Stimulated activated naive CD4-positive, alpha-beta T cell treated with Interleukin-2 at 50 U/mL for 16 hours (primary cell): Measurements from ENCODE around the gene CLPSL1.
A peak's percentile ranks its signal among the peaks of the same experiment; 100 is the strongest.
"Not testable (repeated sequence)": the region's sequence is repeated elsewhere in the genome, so short reads cannot be mapped to it uniquely, and the experiment has no call there.

Experiments
- DNase-seq: peaks from one replicate; lab custom pipeline; 2025; lab: John Stamatoyannopoulos, UW

CLPSL1 gene, protein sequence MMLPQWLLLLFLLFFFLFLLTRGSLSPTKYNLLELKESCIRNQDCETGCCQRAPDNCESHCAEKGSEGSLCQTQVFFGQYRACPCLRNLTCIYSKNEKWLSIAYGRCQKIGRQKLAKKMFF

GRCh38 chr6:35780719-35781118 is at the start of gene CLPSL1:
Gene CLPSL1 (plus strand): TSS chr6:35781019. CDS start chr6:35781111, 92 bp downstream.
- no peak for DNase-seq

GRCh38 chr6:35731414-35731735 is 49.4 kb upstream of the CLPSL1 start:
- peak; percentile 86 for DNase-seq

GRCh38 chr6:35731736-35732532 is 48.9 kb upstream of the CLPSL1 start:
- DNase-seq = peak; percentile 92

GRCh38 chr6:35733633-35734032 is 47.2 kb upstream of the CLPSL1 start:
- no peak for DNase-seq

DNA sequence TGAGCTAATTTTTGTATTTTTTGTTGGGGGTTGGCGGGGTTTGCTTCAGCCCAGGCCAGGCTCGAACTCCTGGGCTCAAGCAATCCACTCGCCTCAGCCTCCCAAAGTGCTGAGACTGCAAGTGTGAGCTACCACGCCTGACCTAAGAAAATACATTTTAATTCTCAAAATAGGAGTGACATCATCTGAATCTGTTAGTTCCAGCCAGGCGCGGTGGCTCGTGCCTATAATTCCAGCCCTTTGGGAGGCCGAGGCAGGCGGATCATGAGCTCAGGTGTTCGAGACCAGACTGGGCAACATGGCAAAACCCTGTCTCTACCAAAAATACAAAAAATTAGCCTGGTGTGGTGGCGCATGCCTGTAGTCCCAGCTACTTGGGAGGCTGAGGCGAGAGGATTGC is 46.5 kb upstream of the CLPSL1 start:
- not testable (repeated sequence) for DNase-seq

GRCh38 chr6:35735452-35735851 is 45.4 kb upstream of the CLPSL1 start:
- no peak for DNase-seq

GRCh38 chr6:35736253-35736894 is 44.4 kb upstream of the CLPSL1 start:
- DNase-seq = peak; percentile 79

- DNase-seq = no peak
Measured at GRCh38 chr6:35736982-35737412, 43.8 kb upstream of the CLPSL1 start, which contains the start of gene ARMC12. Gene ARMC12 (plus strand): TSS chr6:35737032. CDS start chr6:35737109, 77 bp downstream.

GRCh38 chr6:35737413-35738211 is 43.2 kb upstream of the CLPSL1 start:
- DNase-seq = no peak

- no peak for DNase-seq
Measured at GRCh38 chr6:35739645-35740524, 40.9 kb upstream of the CLPSL1 start.

DNA sequence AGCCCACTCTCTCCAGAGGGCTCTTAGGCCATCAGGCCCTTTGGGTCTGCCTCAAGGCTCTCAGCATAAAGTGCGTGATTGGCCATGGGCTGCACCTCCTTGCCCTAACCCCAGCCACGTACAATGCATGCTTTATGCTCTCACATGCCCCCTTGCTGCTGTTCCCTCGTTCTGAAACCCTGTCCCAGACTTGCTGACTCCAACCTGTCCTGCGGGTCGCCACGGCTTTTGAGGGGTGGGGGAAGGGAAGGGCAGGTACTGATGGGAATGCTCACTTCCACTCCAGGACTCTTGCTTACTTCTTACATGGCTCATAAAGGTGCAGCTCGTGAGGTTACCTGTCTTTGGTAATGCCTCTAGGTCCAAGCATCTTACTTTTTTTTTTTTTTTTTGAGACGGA is 38.0 kb upstream of the CLPSL1 start:
- no peak for DNase-seq

GRCh38 chr6:35745509-35745908 is 35.3 kb upstream of the CLPSL1 start:
- no peak for DNase-seq

GRCh38 chr6:35746516-35746915 is 34.3 kb upstream of the CLPSL1 start:
- DNase-seq = no peak

DNA sequence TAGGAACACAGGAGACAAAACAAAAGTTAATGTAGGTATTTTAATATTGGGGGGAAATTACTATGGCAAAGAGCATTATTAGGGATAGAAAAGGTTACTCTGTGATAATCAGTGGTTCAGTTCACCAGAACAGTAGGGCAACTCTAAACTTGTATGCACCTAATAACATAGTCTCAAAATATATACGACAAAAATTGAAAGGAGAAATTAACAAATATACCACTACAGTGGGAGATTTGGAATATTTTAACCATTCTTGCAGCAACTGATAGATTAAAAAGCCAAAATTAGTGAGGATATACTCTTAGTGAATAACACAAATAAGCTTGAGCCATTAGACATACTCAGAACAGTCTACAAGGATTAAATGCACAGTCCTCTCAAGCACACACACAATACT is 32.9 kb upstream of the CLPSL1 start:
- no peak for DNase-seq

GRCh38 chr6:35750557-35750956 is 30.3 kb upstream of the CLPSL1 start:
- DNase-seq = no peak

- no peak for DNase-seq
Measured at GRCh38 chr6:35751594-35751993, 29.2 kb upstream of the CLPSL1 start.

- DNase-seq = no peak
Measured at GRCh38 chr6:35752330-35752729, 28.5 kb upstream of the CLPSL1 start.

- DNase-seq = no peak
Measured at GRCh38 chr6:35754452-35755277, 26.2 kb upstream of the CLPSL1 start.

DNA sequence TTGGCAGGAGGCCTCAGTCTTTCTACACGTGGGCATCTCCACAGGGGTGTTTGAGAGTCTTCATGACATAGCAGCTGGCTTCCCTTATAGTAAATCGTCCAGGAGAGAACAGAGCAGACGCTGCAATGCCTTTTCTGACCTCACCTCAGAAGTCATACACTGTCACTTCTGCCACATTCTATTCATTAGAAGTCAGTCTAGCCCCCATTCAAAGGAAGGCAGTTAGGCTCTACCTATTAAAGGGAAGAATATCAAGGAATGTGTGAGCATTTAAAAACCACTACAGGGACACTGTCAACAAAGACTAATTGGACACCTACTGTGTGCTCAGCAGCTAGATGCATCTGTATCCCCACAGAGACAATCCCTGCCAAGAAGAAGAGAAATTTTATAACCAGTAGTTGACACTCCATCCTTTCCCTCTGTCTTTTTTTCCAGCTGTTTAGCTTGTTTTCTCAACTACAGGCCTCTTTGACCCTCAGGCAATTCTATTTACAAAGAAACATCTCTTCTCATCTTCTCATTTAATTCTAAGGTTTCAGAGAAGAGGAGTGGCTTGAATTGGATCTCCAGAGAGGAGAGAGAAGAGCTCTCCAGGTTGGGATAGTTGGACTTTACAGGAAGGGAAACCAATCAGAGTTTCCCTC is 25.4 kb upstream of the CLPSL1 start:
- DNase-seq = no peak
